Eye (tissue), 1 donor: ENCODE measurements around the gene S1PR1.
"Not testable (repeated sequence)": the region's sequence is repeated elsewhere in the genome, so short reads cannot be mapped to it uniquely, and the experiment has no call there.

ENCODE experiments used
- DNase-seq: peaks from one replicate; pipeline ENCODE4 v3.0.0-alpha.2; 2015

S1PR1 gene

DNA sequence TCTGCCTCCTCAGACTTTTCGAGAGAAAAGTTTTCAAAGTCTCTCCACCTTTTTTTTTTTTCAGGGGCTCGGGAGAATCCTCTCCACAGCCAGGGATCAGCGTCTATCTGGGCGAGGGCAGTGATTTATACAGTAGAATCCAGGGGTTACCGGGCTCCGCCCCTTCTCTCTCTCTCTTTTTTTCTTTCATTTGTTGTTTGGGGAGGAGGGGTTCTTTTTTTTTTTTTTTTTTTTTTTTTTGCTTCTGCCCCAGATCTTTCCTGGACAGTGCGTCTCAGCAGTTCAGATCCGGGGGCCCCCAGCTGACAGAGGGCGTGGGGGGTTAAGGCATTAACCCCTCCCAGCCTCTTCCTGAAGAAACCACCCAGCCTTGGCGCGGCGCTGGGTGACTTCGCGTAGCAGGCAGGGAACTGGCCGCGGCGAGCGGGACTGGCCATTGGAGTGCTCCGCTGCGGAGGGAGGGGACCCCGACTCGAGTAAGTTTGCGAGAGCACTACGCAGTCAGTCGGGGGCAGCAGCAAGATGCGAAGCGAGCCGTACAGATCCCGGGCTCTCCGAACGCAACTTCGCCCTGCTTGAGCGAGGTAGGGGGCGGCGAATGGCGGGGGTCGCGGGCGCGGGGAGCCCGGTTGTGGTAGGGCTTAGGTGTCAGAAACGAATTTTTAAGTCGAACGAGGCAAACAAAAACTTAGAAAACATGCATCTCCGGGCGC, at the start of gene S1PR1:
S1PR1 (plus strand) TSS at position 504 of the 713 bp plus-strand sequence. CDS start 1,966 bp downstream, outside the sequence.
- DNase-seq = peak; percentile 90

DNA sequence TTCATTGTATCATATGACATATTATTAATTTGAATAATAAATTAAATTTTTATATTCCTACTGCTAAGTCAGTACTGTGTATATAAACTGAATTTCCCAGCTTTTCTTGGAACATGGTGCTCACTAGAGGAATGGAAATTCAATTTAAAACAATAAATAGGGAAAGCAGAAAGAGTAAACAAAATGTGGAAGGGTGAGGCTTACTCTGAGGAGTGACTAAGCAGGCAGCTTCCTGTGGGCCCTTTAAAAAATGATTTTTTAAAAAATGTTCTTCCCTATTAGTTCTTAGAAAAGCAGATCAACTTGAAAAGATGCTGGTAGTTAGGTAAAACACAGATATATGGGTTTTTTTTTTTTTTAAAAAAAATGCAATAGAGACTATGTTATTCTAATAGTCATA, 49.5 kb upstream of the S1PR1 start:
- DNase-seq = no peak

DNA sequence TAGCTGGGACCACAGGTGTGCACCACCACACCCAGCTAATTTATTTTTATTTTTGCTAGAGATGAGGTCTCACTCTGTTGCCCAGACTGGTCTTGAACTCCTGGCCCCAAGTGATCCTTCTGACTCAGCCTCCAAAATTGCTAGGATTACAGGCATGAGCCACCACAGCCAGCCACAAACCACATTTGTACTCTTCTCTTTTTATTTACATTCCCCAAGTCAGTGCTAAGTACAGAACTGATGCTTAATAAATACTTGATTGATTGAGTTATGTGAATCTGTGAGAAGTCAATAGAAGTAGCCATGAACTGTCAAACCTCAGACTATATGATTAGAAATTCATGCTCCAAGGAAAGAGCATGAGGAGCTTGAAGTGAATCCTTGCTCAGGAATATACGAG, 48.5 kb upstream of the S1PR1 start:
- DNase-seq = no peak

DNA sequence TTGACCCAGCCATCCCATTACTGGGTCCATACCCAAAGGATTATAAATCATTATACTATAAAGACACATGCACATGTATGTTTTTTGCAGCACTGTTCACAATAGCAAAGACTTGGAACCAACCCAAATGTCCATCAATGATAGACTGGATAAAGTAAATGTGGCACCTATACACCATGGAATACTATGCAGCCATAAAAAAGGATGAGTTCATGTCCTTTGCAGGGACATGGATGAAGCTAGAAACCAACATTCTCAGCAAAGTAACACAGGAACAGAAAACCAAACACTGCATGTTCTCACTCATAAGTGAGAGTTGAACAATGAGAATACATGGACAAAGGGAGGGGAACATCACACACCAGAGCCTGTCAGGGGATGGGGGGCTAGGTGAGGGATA, 47.9 kb upstream of the S1PR1 start:
- not testable (repeated sequence) for DNase-seq

DNA sequence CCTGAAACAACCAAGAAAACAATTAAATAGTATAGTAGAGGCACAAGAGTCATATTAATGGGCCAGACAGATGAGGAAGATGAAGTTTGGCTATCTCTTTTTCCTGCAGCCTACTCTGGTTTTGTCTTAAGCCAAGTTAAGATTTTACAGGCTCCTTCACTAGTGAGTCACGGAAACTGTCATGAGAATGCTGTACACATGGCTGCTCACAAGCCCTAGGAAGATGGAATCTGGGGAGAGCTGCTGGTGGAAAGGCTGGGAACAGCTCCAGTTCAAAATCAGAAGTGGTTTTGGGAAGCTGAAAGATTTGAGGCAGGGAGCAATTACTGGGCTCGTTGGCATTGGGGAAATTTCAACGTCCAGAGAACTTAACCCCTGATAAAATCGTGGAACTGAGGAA, 46.4 kb upstream of the S1PR1 start:
- DNase-seq = peak; percentile 27

DNA sequence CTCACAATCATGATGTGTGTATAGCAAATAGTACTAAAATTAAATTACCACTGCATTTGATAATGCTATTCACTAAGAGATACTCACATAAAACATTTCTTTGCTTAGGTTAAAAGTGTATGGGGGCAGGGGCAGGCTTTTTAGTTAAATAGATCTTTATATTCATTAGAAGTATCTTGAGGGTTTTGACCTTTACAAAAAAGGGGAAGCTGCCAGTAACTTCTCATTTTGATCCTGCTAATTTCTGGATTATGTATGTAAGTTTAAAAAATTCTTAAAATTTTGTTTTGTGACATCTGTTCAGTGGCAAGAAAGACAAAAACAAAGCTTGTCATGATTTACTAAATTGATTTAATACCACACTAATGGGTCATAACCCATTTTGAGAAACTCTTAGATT, 45.8 kb upstream of the S1PR1 start:
- no peak for DNase-seq

DNA sequence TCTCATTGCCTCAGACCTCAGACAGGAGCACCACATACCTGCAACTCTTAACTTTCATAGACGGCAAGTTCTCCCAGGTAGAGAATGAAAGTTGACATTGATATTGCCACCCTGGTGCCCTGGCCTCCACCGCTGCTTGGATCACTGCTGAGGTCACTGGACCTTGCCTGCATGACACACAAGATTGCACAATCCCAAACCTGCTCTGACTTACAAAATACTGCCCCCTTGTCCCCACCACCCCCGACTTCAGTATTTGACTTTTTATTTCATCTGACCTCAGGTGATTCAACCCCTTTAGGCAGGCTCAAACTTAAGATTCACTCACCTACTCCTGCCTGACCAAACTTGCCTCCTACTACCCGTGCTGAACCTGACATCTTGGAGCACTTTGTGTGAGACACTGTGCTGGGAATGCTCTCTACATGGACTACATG, 43.1 kb upstream of the S1PR1 start:
- DNase-seq = no peak

DNA sequence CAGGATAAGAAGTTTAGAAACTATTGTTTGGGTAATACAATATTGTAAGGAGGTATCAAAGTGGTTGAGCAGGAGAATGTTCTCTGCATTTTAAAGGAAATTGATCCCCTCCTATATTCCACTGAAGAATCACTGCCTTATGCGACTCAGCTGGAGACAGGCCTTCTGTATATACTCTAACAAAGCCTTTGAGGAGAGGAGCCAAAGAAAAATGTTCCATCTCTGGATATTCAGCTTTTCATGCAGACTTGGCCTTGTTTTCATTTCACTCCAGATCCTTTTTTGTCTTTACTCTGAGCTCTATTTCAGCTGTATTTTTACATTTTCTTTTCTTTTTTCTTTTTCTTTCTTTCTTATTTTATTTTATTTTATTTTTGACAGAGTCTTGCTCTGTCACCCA, 42.1 kb upstream of the S1PR1 start:
- no peak for DNase-seq

DNA sequence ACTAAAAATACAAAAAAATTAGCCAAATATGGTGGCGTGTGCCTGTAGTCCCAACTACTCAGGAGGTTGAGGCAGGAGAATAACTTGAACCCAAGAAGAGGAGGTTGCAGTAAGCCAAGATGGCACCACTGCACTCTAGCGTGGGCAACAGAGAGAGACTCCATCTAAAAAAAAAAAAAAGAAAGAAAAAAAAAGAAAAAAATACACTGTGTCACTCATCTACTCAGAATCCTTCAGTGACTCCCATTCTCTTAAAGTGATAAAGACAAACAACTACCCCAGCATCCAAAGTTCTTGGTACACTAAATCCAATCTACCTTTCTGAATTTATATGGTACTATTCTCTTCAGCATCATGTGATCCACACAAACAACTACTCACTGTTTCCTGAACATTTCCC, 40.2 kb upstream of the S1PR1 start:
- no peak for DNase-seq

DNA sequence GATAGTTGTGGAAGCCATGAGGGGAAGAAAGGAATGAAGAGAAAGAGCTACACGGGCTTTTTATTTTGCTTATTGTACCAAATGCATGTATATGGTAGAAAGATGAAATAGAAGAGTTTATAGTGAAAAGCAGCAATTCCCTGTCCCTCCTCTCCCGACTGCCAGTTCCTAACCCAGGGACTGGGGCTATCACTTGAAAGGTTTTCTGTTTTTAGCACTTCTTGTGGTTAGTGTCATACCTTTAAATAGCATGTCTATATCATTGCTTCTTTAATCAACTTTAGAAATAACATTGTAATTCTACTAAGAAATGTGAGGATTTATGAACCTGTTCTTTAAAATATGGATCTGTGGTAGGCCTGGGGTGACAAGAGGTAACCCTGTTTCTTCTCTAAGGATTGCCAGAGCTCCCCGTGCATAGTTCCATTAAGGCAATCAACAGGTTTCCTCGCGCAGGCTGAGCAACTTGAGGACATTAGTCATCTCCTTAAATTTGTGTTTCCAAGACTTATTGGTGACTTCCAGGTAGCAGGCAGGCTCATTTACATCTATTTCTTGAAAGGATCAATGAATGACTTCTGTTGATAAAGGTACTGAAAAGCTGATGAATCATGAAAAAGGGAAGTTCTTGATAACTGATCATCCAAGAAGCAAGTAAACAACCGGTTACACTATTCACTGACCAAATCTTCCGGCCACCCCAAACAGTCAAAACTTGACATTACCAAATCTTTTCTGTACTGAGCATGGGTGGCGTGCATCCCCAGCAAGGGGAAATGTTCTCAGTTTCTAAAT, 37.8 kb upstream of the S1PR1 start:
- no peak for DNase-seq

DNA sequence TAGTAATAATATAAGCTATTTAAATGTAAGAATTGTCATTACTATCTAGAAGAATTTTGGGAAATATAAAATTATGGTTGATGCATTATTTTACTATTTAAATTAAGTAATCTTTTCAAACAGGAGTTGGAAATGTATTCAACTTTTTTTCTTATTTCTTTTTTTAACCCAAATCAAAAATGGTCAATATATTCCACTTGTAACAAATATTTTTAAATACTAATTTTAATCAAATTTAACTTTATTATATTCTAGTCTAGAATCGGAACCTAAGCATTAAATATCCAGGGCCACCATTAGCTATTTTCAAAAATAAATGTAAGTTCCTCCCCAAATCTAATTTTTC, 37.2 kb upstream of the S1PR1 start:
- DNase-seq = no peak

DNA sequence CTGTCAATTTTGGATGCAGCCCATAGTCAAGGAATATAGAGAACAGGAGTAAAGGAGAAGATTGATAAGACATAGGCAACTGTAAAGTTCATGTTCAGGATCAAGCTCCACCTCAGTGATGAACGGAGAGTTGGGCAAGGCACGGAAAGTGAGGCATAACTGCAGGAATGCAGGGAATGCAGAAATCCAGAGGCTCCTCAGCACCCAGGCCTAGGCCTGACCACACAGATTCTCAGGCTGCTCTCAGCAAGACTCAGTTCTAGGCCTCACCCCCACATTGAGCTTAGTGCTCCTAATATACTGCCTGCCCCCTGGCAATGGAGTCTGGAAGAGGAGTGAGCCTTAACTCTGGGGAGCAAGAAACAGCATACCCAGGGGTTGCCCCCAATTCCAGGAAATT, 36.3 kb upstream of the S1PR1 start:
- DNase-seq = no peak

DNA sequence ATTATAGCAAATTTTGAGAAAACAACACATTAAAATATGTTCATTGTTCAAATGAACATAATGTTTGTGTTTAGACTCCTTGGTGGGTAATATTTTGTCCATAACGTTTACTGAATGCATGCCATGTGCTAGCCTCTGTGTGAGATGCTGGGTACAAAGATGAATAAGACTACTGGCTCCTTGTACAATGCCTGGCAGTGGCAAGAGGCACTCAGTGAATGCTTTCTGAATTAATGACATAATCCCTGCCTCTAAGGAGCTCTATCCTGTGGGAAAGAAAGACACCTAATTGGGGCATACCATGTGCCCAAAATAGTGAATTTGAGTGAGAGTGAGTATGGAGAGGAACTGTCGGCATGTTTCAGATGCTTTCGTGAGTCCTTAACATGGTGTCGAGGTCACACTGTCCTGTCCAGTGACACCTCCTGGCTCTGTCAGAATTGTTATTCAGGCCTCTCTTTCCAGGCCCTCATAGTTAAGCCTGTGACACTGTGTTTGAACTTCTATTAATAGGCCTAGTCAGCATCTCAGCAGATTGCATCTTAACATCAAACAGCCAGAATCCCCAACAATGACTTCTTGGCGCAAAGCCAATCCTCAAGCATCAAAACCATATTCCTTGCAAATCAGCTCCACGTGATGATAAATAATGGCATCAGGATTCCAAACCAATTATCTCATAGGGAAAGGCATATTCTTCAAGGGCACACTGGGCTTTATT, 32.8 kb upstream of the S1PR1 start:
- DNase-seq = peak; percentile 73

DNA sequence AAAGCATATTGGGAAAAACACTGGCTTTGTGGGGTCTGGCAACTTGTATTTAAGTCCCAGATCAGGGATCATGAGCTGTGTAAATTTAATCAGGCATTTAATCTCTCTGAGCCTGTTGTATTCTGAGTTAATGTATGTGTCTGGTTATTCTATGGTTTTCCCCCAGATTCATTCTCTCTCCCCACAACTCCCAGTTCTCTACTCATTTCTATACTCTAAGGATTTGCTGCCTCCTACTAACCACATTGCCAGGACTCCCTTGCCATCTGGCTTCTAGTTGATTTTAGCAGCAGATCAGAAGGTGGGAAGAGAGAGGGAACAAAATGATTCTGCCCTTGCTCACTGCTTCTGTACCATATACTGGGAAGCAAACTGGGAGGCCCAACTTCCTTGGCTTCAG, 31.4 kb upstream of the S1PR1 start:
- no peak for DNase-seq

DNA sequence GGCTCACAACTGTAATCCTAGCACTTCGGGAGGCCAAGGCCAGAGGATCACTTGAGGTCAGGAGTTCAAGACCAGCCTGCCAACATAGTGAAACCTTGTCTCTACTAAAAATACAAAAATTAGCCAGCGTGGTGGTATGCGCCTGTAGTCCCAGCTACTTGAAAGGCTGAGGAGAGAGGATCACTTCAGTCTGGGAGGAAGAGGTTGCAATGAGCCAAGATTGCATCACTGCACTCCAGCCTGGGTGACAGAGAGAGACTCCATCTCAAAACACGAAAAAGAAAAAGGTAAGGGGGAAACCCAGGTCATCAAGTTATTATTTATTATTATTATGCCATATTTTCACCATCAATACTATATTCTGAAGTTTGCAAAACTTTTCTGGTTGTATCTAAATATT, 30.7 kb upstream of the S1PR1 start:
- DNase-seq = not testable (repeated sequence)

DNA sequence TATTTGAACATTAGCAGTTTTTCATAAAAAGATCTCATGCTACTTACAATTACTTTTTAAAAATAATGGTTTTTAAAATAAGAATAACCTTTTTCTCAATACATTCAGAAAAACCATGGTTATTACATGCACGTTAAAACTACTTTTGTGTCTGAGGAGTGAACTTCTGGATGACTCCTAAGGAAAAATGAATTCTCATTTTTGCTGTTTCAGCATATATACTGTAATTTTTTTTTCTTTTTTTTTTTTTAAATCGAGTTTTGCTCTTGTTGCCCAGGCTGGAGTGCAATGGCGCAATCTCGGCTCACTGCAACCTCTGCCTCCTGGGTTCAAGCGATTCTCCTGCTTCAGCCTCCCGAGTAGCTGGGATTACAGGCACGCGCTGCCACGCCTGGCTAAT, 29.5 kb upstream of the S1PR1 start:
- DNase-seq = not testable (repeated sequence)

DNA sequence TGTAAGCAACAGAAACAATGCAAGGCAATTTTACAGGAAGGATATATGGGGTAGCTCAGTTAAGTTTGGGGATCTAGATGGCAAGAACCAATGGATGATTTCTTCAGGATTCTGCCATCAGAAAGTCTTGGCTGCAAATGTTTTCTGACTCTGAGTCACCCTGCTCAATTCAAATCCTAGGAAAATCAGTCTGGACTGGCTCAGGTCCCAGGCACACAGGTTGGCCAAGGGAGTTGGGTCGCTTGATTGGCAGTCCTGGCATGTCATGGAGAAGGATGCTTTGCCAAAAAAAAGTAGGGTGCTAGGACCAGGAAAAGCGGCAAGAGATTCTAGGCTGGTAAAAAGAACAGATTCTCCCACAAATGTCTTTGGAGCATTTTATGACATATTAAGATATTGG, 28.9 kb upstream of the S1PR1 start:
- no peak for DNase-seq

DNA sequence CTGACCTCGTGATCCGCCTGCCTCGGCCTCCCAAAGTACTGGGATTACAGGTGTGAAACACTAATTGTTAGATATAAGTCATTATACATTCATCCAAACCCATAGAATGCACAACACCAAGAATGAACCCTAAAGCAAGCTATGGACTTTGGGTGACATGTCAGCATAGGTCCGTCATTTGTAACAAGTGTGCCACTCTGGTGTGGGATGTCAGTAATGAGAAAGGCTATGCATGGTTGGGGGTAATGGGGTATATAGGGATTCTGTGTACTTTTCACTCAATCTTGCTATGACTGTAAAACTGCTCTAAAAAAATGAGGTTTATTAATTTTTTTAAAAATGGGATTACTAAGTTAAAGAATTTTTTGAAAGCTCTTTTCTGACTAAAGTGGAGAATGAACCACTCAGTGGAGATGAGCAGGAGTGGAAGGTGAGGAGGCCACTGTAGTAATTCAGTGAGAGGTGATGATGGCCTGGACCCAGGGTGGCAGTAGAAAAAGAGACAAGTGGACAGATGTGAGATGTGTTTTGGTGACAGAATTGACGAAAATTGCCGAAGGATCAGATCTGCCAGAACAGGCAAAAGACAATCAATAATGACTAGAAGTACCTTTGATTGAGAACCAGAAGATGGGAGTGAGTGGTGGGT, 21.3 kb upstream of the S1PR1 start:
- no peak for DNase-seq

DNA sequence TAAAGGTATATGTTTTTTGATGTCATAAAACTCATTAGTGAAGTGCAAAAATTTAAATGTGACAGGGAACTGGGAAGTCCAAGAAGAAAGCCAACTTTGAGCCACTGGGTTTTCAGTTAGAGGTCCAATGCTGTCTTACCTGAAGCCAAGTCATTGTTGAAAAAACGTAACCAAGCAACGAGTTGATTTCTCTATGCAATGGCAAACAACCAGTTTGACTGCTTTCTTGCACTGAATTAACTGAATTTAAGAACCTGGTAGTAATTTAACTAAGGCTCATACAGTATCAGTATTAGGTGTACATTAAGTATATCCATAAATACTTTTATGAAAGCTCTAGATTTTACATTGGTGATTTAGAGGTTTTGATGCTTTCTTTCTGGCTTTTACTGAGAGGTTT, 20.2 kb upstream of the S1PR1 start:
- no peak for DNase-seq

DNA sequence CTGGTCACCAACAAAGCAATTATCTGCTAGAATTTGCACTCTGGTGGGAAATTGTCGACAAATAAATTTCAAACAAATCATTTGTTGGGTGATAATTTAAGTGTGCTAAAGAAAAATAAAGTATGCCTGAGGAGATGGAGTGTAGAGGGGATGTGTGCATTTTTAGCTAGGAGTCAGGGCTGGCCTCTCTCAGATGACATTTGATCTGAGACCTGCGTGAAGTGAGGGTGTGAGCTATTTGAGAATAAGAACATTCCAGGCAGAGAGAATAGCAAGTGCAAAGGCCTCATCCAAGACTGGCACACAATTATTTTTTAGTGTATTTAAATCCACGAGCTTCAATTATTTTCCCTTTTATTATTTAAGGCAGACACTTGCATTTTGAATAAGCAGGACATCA, 19.7 kb upstream of the S1PR1 start:
- no peak for DNase-seq

DNA sequence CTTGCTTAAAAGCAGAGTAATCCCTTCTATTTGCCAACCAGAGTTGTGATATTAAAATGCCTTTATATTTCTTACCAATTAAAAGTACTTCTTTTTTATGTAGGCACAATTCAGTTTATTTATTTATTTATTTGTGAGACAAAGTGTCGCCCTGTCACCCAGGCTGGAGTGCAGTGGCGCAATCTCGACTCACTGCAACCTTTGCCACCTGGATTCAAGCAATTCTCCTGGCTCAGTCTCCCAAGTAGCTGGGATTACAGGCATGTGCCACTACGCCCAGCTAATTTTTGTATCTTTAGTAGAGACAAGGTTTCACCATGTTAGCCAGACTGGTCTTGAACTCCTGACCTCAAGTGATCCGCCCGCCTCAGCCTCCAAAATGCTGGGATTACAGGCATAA, 17.9 kb upstream of the S1PR1 start:
- not testable (repeated sequence) for DNase-seq

DNA sequence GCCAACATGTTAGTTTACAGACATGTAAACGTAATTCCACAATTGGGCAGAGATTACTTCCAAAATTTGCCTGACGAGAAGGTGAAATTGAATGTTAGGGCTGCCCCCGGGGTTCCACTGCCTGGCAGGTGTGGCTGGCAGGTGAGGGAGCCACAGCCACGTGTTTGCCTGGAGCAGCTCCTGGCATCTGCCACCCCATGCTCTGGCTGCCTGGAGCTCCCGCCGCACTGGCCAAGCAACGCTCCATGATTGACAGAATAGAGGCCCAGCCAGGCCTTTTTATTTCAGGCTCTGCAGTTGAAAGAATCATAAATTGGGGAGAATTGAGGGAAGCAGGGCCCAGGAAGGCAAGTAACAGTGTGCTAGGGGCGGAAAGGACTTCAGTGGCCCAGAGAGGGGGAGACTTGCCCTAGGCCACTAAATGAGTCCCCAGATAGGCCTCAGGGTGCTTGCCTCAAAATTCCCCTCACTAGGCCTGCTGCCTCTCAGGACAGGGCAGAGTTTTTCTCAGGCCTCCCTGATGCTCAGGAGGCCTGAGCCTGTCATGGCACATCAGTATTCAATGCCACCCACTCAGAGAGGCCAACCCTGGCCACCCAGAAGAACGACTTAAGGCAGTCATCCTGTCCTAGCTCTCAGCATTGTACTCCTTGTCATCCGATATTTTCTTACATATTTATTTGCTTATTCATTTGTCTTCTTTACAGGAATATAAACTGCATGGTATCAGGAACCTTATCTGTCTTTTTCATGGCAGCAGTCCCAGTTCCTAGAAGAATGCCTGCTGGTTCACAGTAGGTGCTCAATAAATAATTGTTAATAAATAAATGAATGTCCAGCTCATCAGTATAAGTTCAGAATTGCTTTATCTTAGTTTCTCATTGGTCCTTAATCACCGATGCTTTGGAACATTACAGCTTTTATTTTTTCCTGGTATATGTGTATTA, 16.6 kb upstream of the S1PR1 start:
- no peak for DNase-seq
